ENCODE measurements around the gene FAM13A.

GRCh38 chr4:88709989-88710388 lies 347.0 kb downstream of the FAM13A start:
- no peak for TF ChIP-seq TAF1 (IDR thresholded peaks at IDR 0.05; ENCODE audit: low read depth, low read length)
- TF ChIP-seq POLR2A (IDR thresholded peaks at IDR 0.05; ENCODE audit: low read depth, low read length), result no peak
- TF ChIP-seq POLR2AphosphoS5 (IDR thresholded peaks at IDR 0.05; ENCODE audit: low read depth, low read length), result no peak

Data from GM12891 (cell line).